Activated CD8-positive, alpha-beta memory T cell treated with anti-CD3 and anti-CD28 coated beads, Interleukin-2, amount 10 ng/mL, durations not matched to agents 7 days and 5 days (primary cell): ENCODE results near the gene KCNA2. TPM values are rescaled to one million over a fixed set of nuclear protein-coding genes. Genes with fewer than 3 reads are reported as not detected.
A peak's percentile ranks its signal among the peaks of the same experiment; 100 is the strongest.

Source experiments
- ATAC-seq: fragments of 150-1000 bp; cut with Tn5 transposase; one replicate; pipeline ENCODE4 v1.10.0; 2021; ENCODE audit warnings: moderate library complexity
- CTCF ChIA-PET: fragments of 350-600 bp; sonication (Branson Sonifier 250); formaldehyde crosslinking; loops from one replicate; lab custom pipeline; 2021; ENCODE audit warnings: antibody characterized with exemption; lab: Charles Lee
- DNase-seq: peaks from one replicate; pipeline ENCODE4 v3.0.0-alpha.2; 2020
- H3K27ac Mint-ChIP-seq: one replicate; pipeline ENCODE4 v1.8.0; 2021; ENCODE audit warnings: mild to moderate bottlenecking, mixed read lengths
- H3K27me3 Mint-ChIP-seq: one replicate; pipeline ENCODE4 v1.8.0; 2021; ENCODE audit warnings: mixed read lengths
- H3K36me3 Mint-ChIP-seq: one replicate; pipeline ENCODE4 v1.8.0; 2021; ENCODE audit warnings: mild to moderate bottlenecking, mixed read lengths
- H3K4me1 Mint-ChIP-seq: one replicate; pipeline ENCODE4 v1.8.0; 2021; ENCODE audit warnings: mixed read lengths
- H3K4me3 Mint-ChIP-seq: one replicate; pipeline ENCODE4 v1.8.0; 2021; ENCODE audit warnings: mild to moderate bottlenecking, moderate library complexity, mixed read lengths
- H3K9me3 Mint-ChIP-seq: one replicate; pipeline ENCODE4 v1.8.0; 2022; ENCODE audit warnings: low read depth, mixed read lengths
- total RNA-seq, 2 experiments: library from RNA; stranded (reverse); gene quantifications; one replicate each; pipeline ENCODE4 v1.2.3, GENCODE V29; 2021

KCNA2 gene
- total RNA-seq, 2 experiments from 2014 or later: 2.4 to 3.7 TPM

GRCh38 chr1:110606657-110607535 lies 738 bp upstream of the KCNA2 start:
- Mint-ChIP-seq H3K9me3 (no peaks in the 10 kb centered on the region), H3K4me3 (peak overlapping the region; percentile 74), H3K27ac (no peak overlapping the region), H3K27me3 (peaks cover 42% of the 10 kb centered on the region), H3K4me1 (peaks cover 22% of the 10 kb centered on the region), H3K36me3 (no peaks in the 10 kb centered on the region)
- DNase-seq (no peak), ATAC-seq (peak; percentile 58)
- CTCF ChIA-PET: interaction anchor here (0.7 to 3.9 kb wide), 15 partner anchors 8 to 424 kb away, joined by 3 to 27 read pairs (median 5); no protein-coding TSS in a partner anchor

- H3K27me3 Mint-ChIP-seq: peaks cover 42% of the 10 kb centered on the region
These were observed 712 bp downstream of the KCNA2 start for GRCh38 chr1:110605446-110605845.

GRCh38 chr1:110604586-110605148 lies 1.5 kb downstream of the KCNA2 start:
- no peak for DNase-seq
- CTCF ChIA-PET: interaction anchor here (1.1 to 3.2 kb wide), 6 partner anchors 11 to 429 kb away, joined by 3 to 21 read pairs (median 4); no protein-coding TSS in a partner anchor
- no peak overlapping the region for H3K27ac Mint-ChIP-seq
- H3K4me3 Mint-ChIP-seq: no peak overlapping the region
- no peaks in the 10 kb centered on the region for H3K36me3 Mint-ChIP-seq
- no peak for ATAC-seq
- H3K27me3 Mint-ChIP-seq: peaks cover 41% of the 10 kb centered on the region
- no peaks in the 10 kb centered on the region for H3K9me3 Mint-ChIP-seq
- H3K4me1 Mint-ChIP-seq: peaks cover 10% of the 10 kb centered on the region

More at GRCh38 chr1:110605446-110605845, 712 bp downstream of the KCNA2 start:
- H3K4me1 Mint-ChIP-seq: peaks cover 17% of the 10 kb centered on the region
- no peaks in the 10 kb centered on the region for H3K36me3 Mint-ChIP-seq
- ATAC-seq (no peak), DNase-seq (no peak)
- no peaks in the 10 kb centered on the region for H3K9me3 Mint-ChIP-seq
- H3K4me3 Mint-ChIP-seq: no peak overlapping the region
- H3K27ac Mint-ChIP-seq: no peak overlapping the region
- CTCF ChIA-PET: interaction anchor here (0.6 to 3.9 kb wide), 13 partner anchors 10 to 428 kb away, joined by 3 to 27 read pairs (median 4); no protein-coding TSS in a partner anchor

GRCh38 chr1:110603058-110603457 lies 3.1 kb downstream of the KCNA2 start:
- H3K27ac Mint-ChIP-seq: no peak overlapping the region
- no peak overlapping the region for H3K4me3 Mint-ChIP-seq
- CTCF ChIA-PET: interaction anchor here (1.6 kb wide), 2 partner anchors 16 to 179 kb away, joined by 3 to 5 read pairs; no protein-coding TSS in a partner anchor
- H3K27me3 Mint-ChIP-seq: peaks cover 27% of the 10 kb centered on the region
- DNase-seq: no peak
- H3K36me3 Mint-ChIP-seq: no peaks in the 10 kb centered on the region
- peaks cover 9% of the 10 kb centered on the region for H3K4me1 Mint-ChIP-seq
- H3K9me3 Mint-ChIP-seq: no peaks in the 10 kb centered on the region
- no peak for ATAC-seq

- no peaks in the 10 kb centered on the region for H3K9me3 Mint-ChIP-seq
- CTCF ChIA-PET: interaction anchor here (1.1 to 1.6 kb wide), 4 partner anchors 9 to 180 kb away, joined by 3 to 5 read pairs (median 4); no protein-coding TSS in a partner anchor
- H3K4me3 Mint-ChIP-seq: no peak overlapping the region
- no peak overlapping the region for H3K27ac Mint-ChIP-seq
- H3K36me3 Mint-ChIP-seq: no peaks in the 10 kb centered on the region
- DNase-seq: peak; percentile 11
- ATAC-seq: no peak
- H3K4me1 Mint-ChIP-seq: peaks cover 9% of the 10 kb centered on the region
- H3K27me3 Mint-ChIP-seq: peaks cover 21% of the 10 kb centered on the region
These were observed 3.7 kb downstream of the KCNA2 start for GRCh38 chr1:110602466-110602865.

GRCh38 chr1:110601332-110601731 lies 4.8 kb downstream of the KCNA2 start:
- CTCF ChIA-PET: interaction anchor here (1.1 kb wide), 1 partner anchor 180 kb away, joined by 4 read pairs; no protein-coding TSS in a partner anchor
- Mint-ChIP-seq H3K27ac (no peak overlapping the region), H3K36me3 (no peaks in the 10 kb centered on the region), H3K4me3 (no peak overlapping the region), H3K9me3 (no peaks in the 10 kb centered on the region), H3K27me3 (peaks cover 14% of the 10 kb centered on the region), H3K4me1 (peaks cover 4% of the 10 kb centered on the region)
- no peak for ATAC-seq
- peak; percentile 21 for DNase-seq

GRCh38 chr1:110600716-110601115 lies 5.4 kb downstream of the KCNA2 start:
- ATAC-seq (no peak), DNase-seq (peak; percentile 26)
- CTCF ChIA-PET: no interaction called here
- Mint-ChIP-seq H3K36me3 (no peaks in the 10 kb centered on the region), H3K27ac (no peak overlapping the region), H3K4me3 (no peak overlapping the region), H3K9me3 (no peaks in the 10 kb centered on the region), H3K4me1 (no peaks in the 10 kb centered on the region), H3K27me3 (peaks cover 9% of the 10 kb centered on the region)

GRCh38 chr1:110597966-110598365 lies 8.2 kb downstream of the KCNA2 start:
- Mint-ChIP-seq H3K4me1 (peaks cover 10% of the 10 kb centered on the region), H3K27me3 (no peaks in the 10 kb centered on the region), H3K27ac (no peak overlapping the region), H3K36me3 (no peaks in the 10 kb centered on the region), H3K9me3 (no peaks in the 10 kb centered on the region), H3K4me3 (no peak overlapping the region)
- DNase-seq: peak; percentile 4
- CTCF ChIA-PET: no interaction called here
- ATAC-seq: no peak

- H3K27ac Mint-ChIP-seq: no peak overlapping the region
- no peaks in the 10 kb centered on the region for H3K36me3 Mint-ChIP-seq
- DNase-seq (no peak), ATAC-seq (no peak)
- no peak overlapping the region for H3K4me3 Mint-ChIP-seq
- H3K9me3 Mint-ChIP-seq: no peaks in the 10 kb centered on the region
- H3K27me3 Mint-ChIP-seq: no peaks in the 10 kb centered on the region
- H3K4me1 Mint-ChIP-seq: peaks cover 10% of the 10 kb centered on the region
- CTCF ChIA-PET: no interaction called here
These were observed 9.8 kb downstream of the KCNA2 start for GRCh38 chr1:110596312-110596711.

GRCh38 chr1:110595353-110595710 lies 10.8 kb downstream of the KCNA2 start:
- no peaks in the 10 kb centered on the region for H3K36me3 Mint-ChIP-seq
- no peaks in the 10 kb centered on the region for H3K9me3 Mint-ChIP-seq
- no peak for ATAC-seq
- no peak overlapping the region for H3K4me3 Mint-ChIP-seq
- peaks cover 10% of the 10 kb centered on the region for H3K4me1 Mint-ChIP-seq
- no peaks in the 10 kb centered on the region for H3K27me3 Mint-ChIP-seq
- no peak for DNase-seq
- CTCF ChIA-PET: interaction anchor here (0.8 to 1.3 kb wide), 2 partner anchors 25 to 32 kb away, joined by 3 read pairs; no protein-coding TSS in a partner anchor
- no peak overlapping the region for H3K27ac Mint-ChIP-seq

- ATAC-seq (no peak), DNase-seq (no peak)
- no peak overlapping the region for H3K4me3 Mint-ChIP-seq
- no peak overlapping the region for H3K27ac Mint-ChIP-seq
- H3K9me3 Mint-ChIP-seq: no peaks in the 10 kb centered on the region
- H3K36me3 Mint-ChIP-seq: no peaks in the 10 kb centered on the region
- CTCF ChIA-PET: interaction anchor here (0.9 to 1.6 kb wide), 4 partner anchors 15 to 76 kb away, joined by 3 to 7 read pairs (median 3); partner anchors contain the start of gene KCNA10
- peaks cover 10% of the 10 kb centered on the region for H3K4me1 Mint-ChIP-seq
- H3K27me3 Mint-ChIP-seq: no peaks in the 10 kb centered on the region
These were observed 11.5 kb downstream of the KCNA2 start for GRCh38 chr1:110594456-110595352.

- H3K27me3 Mint-ChIP-seq: peaks cover 5% of the 10 kb centered on the region
- ATAC-seq: no peak
- H3K9me3 Mint-ChIP-seq: no peaks in the 10 kb centered on the region
- H3K36me3 Mint-ChIP-seq: no peaks in the 10 kb centered on the region
- DNase-seq: no peak
- no peak overlapping the region for H3K4me3 Mint-ChIP-seq
- CTCF ChIA-PET: interaction anchor here (0.9 to 1.6 kb wide), 5 partner anchors 14 to 171 kb away, joined by 3 to 7 read pairs (median 3); partner anchors contain the start of gene KCNA10
- no peak overlapping the region for H3K27ac Mint-ChIP-seq
- peaks cover 10% of the 10 kb centered on the region for H3K4me1 Mint-ChIP-seq
These were observed 12.3 kb downstream of the KCNA2 start for GRCh38 chr1:110593902-110594301.
